Naive thymus-derived CD8-positive, alpha-beta T cell (primary cell): Measurements from ENCODE around the gene LYST. TPM values are rescaled to one million over a fixed set of nuclear protein-coding genes. Genes with fewer than 3 reads are reported as not detected.
A peak's percentile ranks its signal among the peaks of the same experiment; 100 is the strongest.

Source experiments
- ATAC-seq, 2 donors: fragments of 150-1000 bp; cut with Tn5 transposase in 1 of 2; sonication (Bioruptor Pico), chemical (Tn5 transposase) in 1 of 2; 1 replicate in 1 of 2; 2 replicates in 1 of 2; pipeline ENCODE4 v1.10.0; 2021; ENCODE audit warnings: mild to moderate bottlenecking in 2 of 2, moderate library complexity in 2 of 2
- POLR2A ChIA-PET: fragments of 350-600 bp; sonication (Branson Sonifier 250); formaldehyde crosslinking; loops from one replicate; lab custom pipeline; 2021; ENCODE audit warnings: antibody characterized with exemption; lab: Charles Lee
- DNase-seq, 10 donors: peaks; one replicate each; pipeline versions ENCODE4 v3.0.0 to v3.0.0-alpha.2; 2020 to 2022
- H3K27ac Mint-ChIP-seq, 10 donors: one replicate each; pipeline ENCODE4 v1.8.0; 2020 to 2022; ENCODE audit warnings: mild to moderate bottlenecking in 10 of 10, mixed read lengths in 10 of 10, moderate library complexity in 4 of 10, inconsistent platforms in 1 of 10
- H3K27me3 Mint-ChIP-seq, 5 donors: one replicate each; pipeline ENCODE4 v1.8.0; 2021 to 2022; ENCODE audit warnings: mixed read lengths in 5 of 5
- H3K36me3 Mint-ChIP-seq, 3 donors: one replicate each; pipeline ENCODE4 v1.8.0; 2020 to 2022; ENCODE audit warnings: mixed read lengths in 3 of 3, mild to moderate bottlenecking in 2 of 3, inconsistent platforms in 1 of 3
- H3K4me1 Mint-ChIP-seq, 4 donors: one replicate each; pipeline ENCODE4 v1.8.0; 2021 to 2022; ENCODE audit warnings: mixed read lengths in 4 of 4
- H3K4me3 Mint-ChIP-seq, 10 donors: one replicate each; pipeline ENCODE4 v1.8.0; 2020 to 2022; ENCODE audit warnings: mild to moderate bottlenecking in 10 of 10, mixed read lengths in 10 of 10, moderate library complexity in 6 of 10, inconsistent platforms in 1 of 10
- H3K9me3 Mint-ChIP-seq, 9 donors: one replicate each; pipeline ENCODE4 v1.8.0; 2020 to 2022; ENCODE audit warnings: mixed read lengths in 9 of 9, mild to moderate bottlenecking in 3 of 9, inconsistent platforms in 1 of 9, moderate library complexity in 1 of 9
- polyA plus RNA-seq, 3 donors: library from polyadenylated mRNA; unstranded; fragments of 300-500 nt; fragmentation: Illumina TruSeq; gene quantifications; one replicate each; pipeline ENCODE4 v1.2.3, GENCODE V29; 2021
- total RNA-seq, 8 experiments: library from RNA in 2 of 8; stranded (reverse) in 2 of 8; gene quantifications; one replicate each; pipeline ENCODE4 v1.2.3 and lab custom pipeline; 2021 to 2026

Gene LYST
- total and polyA plus RNA-seq, 5 experiments from 2014 or later: 6.4 to 27.2 (median 10.9) TPM

- no peak overlapping the region for H3K4me3 Mint-ChIP-seq
- ATAC-seq (no peak), DNase-seq (no peak)
- no peaks in the 10 kb centered on the region for H3K9me3 Mint-ChIP-seq
- H3K27me3 Mint-ChIP-seq: no peaks in the 10 kb centered on the region
- H3K27ac Mint-ChIP-seq: no peak overlapping the region
- H3K36me3 Mint-ChIP-seq: peaks cover 13 to 71% (median 24%) of the 10 kb centered on the region in 3 donors
- no peaks in the 10 kb centered on the region for H3K4me1 Mint-ChIP-seq
- POLR2A ChIA-PET: no interaction called here
Observed at GRCh38 chr1:235712812-235713211, 153.9 kb downstream of the LYST start.

GRCh38 chr1:235710687-235711086 is 156.0 kb downstream of the LYST start:
- Mint-ChIP-seq H3K4me1 (no peaks in the 10 kb centered on the region), H3K4me3 (no peak overlapping the region), H3K27me3 (no peaks in the 10 kb centered on the region), H3K9me3 (no peaks in the 10 kb centered on the region), H3K36me3 (peaks cover 11 to 76% (median 28%) of the 10 kb centered on the region in 3 donors), H3K27ac (no peak overlapping the region)
- POLR2A ChIA-PET: no interaction called here
- DNase-seq (no peak), ATAC-seq (no peak)

GRCh38 chr1:235709018-235709417 is 157.7 kb downstream of the LYST start:
- Mint-ChIP-seq H3K27ac (no peak overlapping the region), H3K4me3 (no peak overlapping the region), H3K9me3 (no peaks in the 10 kb centered on the region), H3K36me3 (peaks cover 4 to 73% (median 27%) of the 10 kb centered on the region in 3 donors), H3K27me3 (no peaks in the 10 kb centered on the region), H3K4me1 (no peaks in the 10 kb centered on the region)
- no peak for DNase-seq
- ATAC-seq: no peak
- POLR2A ChIA-PET: no interaction called here

- H3K4me1 Mint-ChIP-seq: no peaks in the 10 kb centered on the region
- no peak overlapping the region for H3K4me3 Mint-ChIP-seq
- ATAC-seq (no peak), DNase-seq (no peak)
- peaks cover 4 to 75% (median 27%) of the 10 kb centered on the region in 3 donors for H3K36me3 Mint-ChIP-seq
- no peaks in the 10 kb centered on the region for H3K27me3 Mint-ChIP-seq
- no peak overlapping the region for H3K27ac Mint-ChIP-seq
- POLR2A ChIA-PET: no interaction called here
- H3K9me3 Mint-ChIP-seq: no peaks in the 10 kb centered on the region
Observed at GRCh38 chr1:235708390-235708962, 158.2 kb downstream of the LYST start.

GRCh38 chr1:235703506-235703905 is 163.2 kb downstream of the LYST start:
- no peaks in the 10 kb centered on the region for H3K4me1 Mint-ChIP-seq
- H3K36me3 Mint-ChIP-seq: peaks cover 13 to 86% (median 55%) of the 10 kb centered on the region in 3 donors
- no peak overlapping the region for H3K27ac Mint-ChIP-seq
- no peak overlapping the region for H3K4me3 Mint-ChIP-seq
- ATAC-seq: no peak
- no peak for DNase-seq
- H3K27me3 Mint-ChIP-seq: no peaks in the 10 kb centered on the region
- H3K9me3 Mint-ChIP-seq: no peaks in the 10 kb centered on the region
- POLR2A ChIA-PET: no interaction called here

- Mint-ChIP-seq H3K4me3 (no peak overlapping the region), H3K9me3 (no peaks in the 10 kb centered on the region), H3K4me1 (peaks cover 0 to 3% (median 0%) of the 10 kb centered on the region in 4 donors), H3K36me3 (peaks cover 11 to 86% (median 58%) of the 10 kb centered on the region in 3 donors), H3K27ac (no peak overlapping the region), H3K27me3 (no peaks in the 10 kb centered on the region)
- no peak for DNase-seq
- POLR2A ChIA-PET: no interaction called here
- ATAC-seq: no peak
Observed at GRCh38 chr1:235702412-235702811, 164.3 kb downstream of the LYST start.

- DNase-seq: peak in 1 of 10 donors; percentile 5
- no peak for ATAC-seq
- Mint-ChIP-seq H3K27me3 (no peaks in the 10 kb centered on the region), H3K4me1 (peaks cover 0 to 3% (median 0%) of the 10 kb centered on the region in 4 donors), H3K36me3 (peaks cover 10 to 90% (median 71%) of the 10 kb centered on the region in 3 donors), H3K4me3 (no peak overlapping the region), H3K9me3 (no peaks in the 10 kb centered on the region), H3K27ac (no peak overlapping the region)
- POLR2A ChIA-PET: no interaction called here
Observed at GRCh38 chr1:235697508-235697907, 169.2 kb downstream of the LYST start.

- POLR2A ChIA-PET: no interaction called here
- Mint-ChIP-seq H3K36me3 (peaks cover 13 to 83% (median 40%) of the 10 kb centered on the region in 3 donors), H3K27ac (no peak overlapping the region), H3K4me3 (no peak overlapping the region), H3K27me3 (no peaks in the 10 kb centered on the region), H3K4me1 (peaks cover 0 to 6% (median 0%) of the 10 kb centered on the region in 4 donors), H3K9me3 (no peaks in the 10 kb centered on the region)
- no peak for ATAC-seq
- DNase-seq: no peak
Observed at GRCh38 chr1:235689356-235689755, 177.3 kb downstream of the LYST start.

- Mint-ChIP-seq H3K27ac (no peak overlapping the region), H3K36me3 (peaks cover 14 to 83% (median 43%) of the 10 kb centered on the region in 3 donors), H3K27me3 (no peaks in the 10 kb centered on the region), H3K9me3 (no peaks in the 10 kb centered on the region), H3K4me3 (no peak overlapping the region), H3K4me1 (peaks cover 0 to 6% (median 0%) of the 10 kb centered on the region in 4 donors)
- POLR2A ChIA-PET: no interaction called here
- ATAC-seq: no peak
- no peak for DNase-seq
Observed at GRCh38 chr1:235688096-235688495, 178.6 kb downstream of the LYST start.

GRCh38 chr1:235683653-235684052 is 183.1 kb downstream of the LYST start:
- Mint-ChIP-seq H3K4me3 (no peak overlapping the region), H3K4me1 (peaks cover 0 to 6% (median 0%) of the 10 kb centered on the region in 4 donors), H3K27ac (no peak overlapping the region), H3K9me3 (no peaks in the 10 kb centered on the region), H3K36me3 (peaks cover 19 to 84% (median 67%) of the 10 kb centered on the region in 3 donors), H3K27me3 (no peaks in the 10 kb centered on the region)
- POLR2A ChIA-PET: no interaction called here
- DNase-seq (no peak), ATAC-seq (no peak)

- no peak overlapping the region for H3K27ac Mint-ChIP-seq
- ATAC-seq (no peak), DNase-seq (no peak)
- H3K9me3 Mint-ChIP-seq: peaks cover 0 to 2% (median 0%) of the 10 kb centered on the region in 9 donors
- H3K36me3 Mint-ChIP-seq: peaks cover 19 to 72% (median 71%) of the 10 kb centered on the region in 3 donors
- no peak overlapping the region for H3K4me3 Mint-ChIP-seq
- H3K27me3 Mint-ChIP-seq: no peaks in the 10 kb centered on the region
- POLR2A ChIA-PET: no interaction called here
- H3K4me1 Mint-ChIP-seq: peaks cover 0 to 4% (median 0%) of the 10 kb centered on the region in 4 donors
Observed at GRCh38 chr1:235682216-235682615, 184.5 kb downstream of the LYST start.

- Mint-ChIP-seq H3K4me3 (no peak overlapping the region), H3K36me3 (peaks cover 34 to 79% (median 73%) of the 10 kb centered on the region in 3 donors), H3K9me3 (peaks cover 0 to 24% (median 15%) of the 10 kb centered on the region in 9 donors), H3K27me3 (no peaks in the 10 kb centered on the region), H3K4me1 (no peaks in the 10 kb centered on the region), H3K27ac (peak overlapping the region in 1 of 10 donors; percentile 34)
- DNase-seq: no peak
- ATAC-seq: no peak
- POLR2A ChIA-PET: no interaction called here
Observed at GRCh38 chr1:235679644-235680043, 187.1 kb downstream of the LYST start.

- Mint-ChIP-seq H3K27ac (no peak overlapping the region), H3K4me3 (no peak overlapping the region), H3K4me1 (no peaks in the 10 kb centered on the region), H3K36me3 (peaks cover 37 to 80% (median 75%) of the 10 kb centered on the region in 3 donors), H3K9me3 (peaks cover 0 to 31% (median 15%) of the 10 kb centered on the region in 9 donors), H3K27me3 (no peaks in the 10 kb centered on the region)
- DNase-seq (no peak), ATAC-seq (no peak)
- POLR2A ChIA-PET: no interaction called here
Observed at GRCh38 chr1:235679005-235679404, 187.7 kb downstream of the LYST start.
